ENCODE data around the gene VRK2. TPM values are rescaled to one million over a fixed set of nuclear protein-coding genes. Genes with fewer than 3 reads are reported as not detected.

The VRK2 gene
- total RNA-seq, 1 experiment from 2014 or later: 27.6 TPM

GRCh38 chr2:58047373-58047935 is 848 bp downstream of the VRK2 start:
- H3K4me2 ChIP-seq (ENCODE audit: low read length): peak overlapping the region; percentile 86
- peak overlapping the region; percentile 92 for H3K27ac ChIP-seq (ENCODE audit: low read length)
- ChIA-PET POLR2A (ENCODE audit: unreplicated experiment) (no interaction called here), CTCF (no interaction called here)
- H3K9ac ChIP-seq (ENCODE audit: low read length): peak overlapping the region; percentile 96
- peaks cover 71% of the 10 kb centered on the region for H3K79me2 ChIP-seq (ENCODE audit: low read length)
- intact Hi-C loops (cut with micrococcal nuclease): loop anchor here (1.0 to 5.0 kb wide), 5 partner anchors 61 to 400 kb away; no protein-coding TSS in a partner anchor
- no peaks in the 10 kb centered on the region for H3F3A ChIP-seq (ENCODE audit: low read length, unreplicated experiment)
- no peaks in the 10 kb centered on the region for H3K9me3 ChIP-seq (ENCODE audit: low read length)
- TF ChIP-seq CTCF (conservative IDR thresholded peaks at IDR 0.05; ENCODE audit: low read depth, low read length) (no peak), EZH2phosphoT487 (IDR thresholded peaks at IDR 0.05; ENCODE audit: borderline replicate concordance, low read length) (no peak), EZH2 (IDR thresholded peaks at IDR 0.05; ENCODE audit: low read length, unreplicated experiment) (no peak)
- H3K9me2 ChIP-seq (replicated peaks; ENCODE audit: low read length): no peaks in the 10 kb centered on the region
- ATAC-seq: peak; percentile 22
- no peaks in the 10 kb centered on the region for H4K20me1 ChIP-seq (ENCODE audit: low read length)
- no peaks in the 10 kb centered on the region for H3K27me3 ChIP-seq (ENCODE audit: low read length)
- no TSS peak for BruUV-seq (replicated peaks)
- DNase-seq: peak; percentile 40
- peaks cover 22% of the 10 kb centered on the region for H3K36me3 ChIP-seq (ENCODE audit: low read depth, low read length)
- peak overlapping the region; percentile 93 for H2AFZ ChIP-seq (ENCODE audit: low read length)
- H3K4me1 ChIP-seq (ENCODE audit: insufficient read depth, low read length): peaks cover 46% of the 10 kb centered on the region
- peak overlapping the region; percentile 88 for H3K4me3 ChIP-seq (ENCODE audit: low read length)

GRCh38 chr2:58047961-58048360 is 1.4 kb downstream of the VRK2 start:
- H3K9me3 ChIP-seq (ENCODE audit: low read length): no peaks in the 10 kb centered on the region
- H3K36me3 ChIP-seq (ENCODE audit: low read depth, low read length): peaks cover 22% of the 10 kb centered on the region
- H3K27ac ChIP-seq (ENCODE audit: low read length): peak overlapping the region; percentile 92; the same call in 1 of the 2 replicates
- no peak for ATAC-seq
- intact Hi-C loops (cut with micrococcal nuclease): loop anchor here (1.0 to 5.0 kb wide), 5 partner anchors 61 to 399 kb away; no protein-coding TSS in a partner anchor
- no peaks in the 10 kb centered on the region for H4K20me1 ChIP-seq (ENCODE audit: low read length)
- H3K9me2 ChIP-seq (replicated peaks; ENCODE audit: low read length): no peaks in the 10 kb centered on the region
- ChIA-PET POLR2A (ENCODE audit: unreplicated experiment) (no interaction called here), CTCF (no interaction called here)
- peaks cover 41% of the 10 kb centered on the region for H3K4me1 ChIP-seq (ENCODE audit: insufficient read depth, low read length)
- no TSS peak for BruUV-seq (replicated peaks)
- peak; percentile 29 for DNase-seq
- H3K79me2 ChIP-seq (ENCODE audit: low read length): peaks cover 71% of the 10 kb centered on the region
- H3K4me3 ChIP-seq (ENCODE audit: low read length): peak overlapping the region; percentile 88
- no peaks in the 10 kb centered on the region for H3K27me3 ChIP-seq (ENCODE audit: low read length)
- H3F3A ChIP-seq (ENCODE audit: low read length, unreplicated experiment): no peaks in the 10 kb centered on the region
- TF ChIP-seq CTCF (conservative IDR thresholded peaks at IDR 0.05; ENCODE audit: low read depth, low read length) (no peak), EZH2phosphoT487 (IDR thresholded peaks at IDR 0.05; ENCODE audit: borderline replicate concordance, low read length) (no peak), EZH2 (IDR thresholded peaks at IDR 0.05; ENCODE audit: low read length, unreplicated experiment) (no peak)
- peak overlapping the region; percentile 96 for H3K9ac ChIP-seq (ENCODE audit: low read length)
- no peak overlapping the region for H2AFZ ChIP-seq (ENCODE audit: low read length)
- H3K4me2 ChIP-seq (ENCODE audit: low read length): peak overlapping the region; percentile 86

- H3K27me3 ChIP-seq (ENCODE audit: low read length): no peaks in the 10 kb centered on the region
- CTCF ChIA-PET: no interaction called here
Measured at GRCh38 chr2:58051445-58051844, 4.8 kb downstream of the VRK2 start.

More at GRCh38 chr2:58051445-58051844, 4.8 kb downstream of the VRK2 start:
- no peak for DNase-seq
- H3K36me3 ChIP-seq (ENCODE audit: low read depth, low read length): peaks cover 33% of the 10 kb centered on the region
- H3K9ac ChIP-seq (ENCODE audit: low read length): no peak overlapping the region
- peaks cover 61% of the 10 kb centered on the region for H3K79me2 ChIP-seq (ENCODE audit: low read length)
- no peak overlapping the region for H3K27ac ChIP-seq (ENCODE audit: low read length)
- H3K9me2 ChIP-seq (replicated peaks; ENCODE audit: low read length): no peaks in the 10 kb centered on the region
- no peaks in the 10 kb centered on the region for H3F3A ChIP-seq (ENCODE audit: low read length, unreplicated experiment)
- TF ChIP-seq CTCF (conservative IDR thresholded peaks at IDR 0.05; ENCODE audit: low read depth, low read length): no peak
- no peak for TF ChIP-seq EZH2 (IDR thresholded peaks at IDR 0.05; ENCODE audit: low read length, unreplicated experiment)
- TF ChIP-seq EZH2phosphoT487 (IDR thresholded peaks at IDR 0.05; ENCODE audit: borderline replicate concordance, low read length): no peak
- POLR2A ChIA-PET (ENCODE audit: unreplicated experiment): interaction anchor here (0.5 kb wide), 1 partner anchor 247 kb away, joined by 3 read pairs; no protein-coding TSS in a partner anchor
- no peak overlapping the region for H3K4me3 ChIP-seq (ENCODE audit: low read length)
- H3K4me1 ChIP-seq (ENCODE audit: insufficient read depth, low read length): peaks cover 19% of the 10 kb centered on the region
- no peak overlapping the region for H2AFZ ChIP-seq (ENCODE audit: low read length)
- BruUV-seq (replicated peaks): no TSS peak
- H4K20me1 ChIP-seq (ENCODE audit: low read length): no peaks in the 10 kb centered on the region
- no peaks in the 10 kb centered on the region for H3K9me3 ChIP-seq (ENCODE audit: low read length)
- no peak overlapping the region for H3K4me2 ChIP-seq (ENCODE audit: low read length)
- intact Hi-C loops (cut with micrococcal nuclease): no loop called here
- no peak for ATAC-seq
